HG02610 (cell line): ENCODE measurements around the gene RNF220.

ENCODE experiments used
- ATAC-seq: cut with Tn5 transposase; IDR thresholded peaks from one replicate; pipeline ENCODE4 v1.9.1; 2021; ENCODE audit warnings: mild to moderate bottlenecking, moderate library complexity; ENCODE audit not compliant: unreplicated experiment

Gene RNF220

DNA sequence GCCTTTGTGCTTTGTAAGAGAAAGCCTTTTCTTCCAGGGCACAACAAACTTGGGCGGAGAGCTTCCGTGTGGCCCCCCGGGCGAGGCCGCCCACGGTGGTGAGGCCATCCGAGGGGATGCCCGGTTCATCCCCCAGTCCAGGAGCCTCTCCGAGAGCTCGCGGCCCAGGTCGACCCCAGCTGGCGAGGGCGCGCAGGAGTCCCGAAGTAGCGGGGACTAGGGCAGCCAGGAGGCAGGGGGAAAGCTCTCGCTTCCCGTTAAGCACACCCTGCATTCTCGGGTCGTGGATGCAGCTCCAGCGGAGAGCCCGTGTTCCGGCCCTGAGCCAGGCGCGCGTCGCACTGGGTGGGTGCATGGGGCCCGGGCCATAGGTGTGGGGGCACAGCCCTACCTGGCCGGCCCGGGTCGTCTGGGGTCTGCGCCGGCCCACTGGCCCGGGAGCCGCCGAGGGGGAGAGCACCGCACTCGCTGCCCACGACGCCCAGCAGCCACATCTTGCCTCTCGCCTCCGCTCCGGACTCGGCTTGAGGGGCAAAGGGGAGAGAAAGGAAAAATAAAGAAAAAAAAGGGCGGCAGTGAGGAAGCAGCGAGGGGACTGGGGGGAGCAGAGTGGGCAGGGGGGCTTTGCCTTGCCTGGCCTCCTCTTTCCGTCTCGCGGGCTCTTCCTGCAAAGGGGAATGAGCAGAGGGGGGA is 1.8 kb downstream of the RNF220 start:
- ATAC-seq = no peak

DNA sequence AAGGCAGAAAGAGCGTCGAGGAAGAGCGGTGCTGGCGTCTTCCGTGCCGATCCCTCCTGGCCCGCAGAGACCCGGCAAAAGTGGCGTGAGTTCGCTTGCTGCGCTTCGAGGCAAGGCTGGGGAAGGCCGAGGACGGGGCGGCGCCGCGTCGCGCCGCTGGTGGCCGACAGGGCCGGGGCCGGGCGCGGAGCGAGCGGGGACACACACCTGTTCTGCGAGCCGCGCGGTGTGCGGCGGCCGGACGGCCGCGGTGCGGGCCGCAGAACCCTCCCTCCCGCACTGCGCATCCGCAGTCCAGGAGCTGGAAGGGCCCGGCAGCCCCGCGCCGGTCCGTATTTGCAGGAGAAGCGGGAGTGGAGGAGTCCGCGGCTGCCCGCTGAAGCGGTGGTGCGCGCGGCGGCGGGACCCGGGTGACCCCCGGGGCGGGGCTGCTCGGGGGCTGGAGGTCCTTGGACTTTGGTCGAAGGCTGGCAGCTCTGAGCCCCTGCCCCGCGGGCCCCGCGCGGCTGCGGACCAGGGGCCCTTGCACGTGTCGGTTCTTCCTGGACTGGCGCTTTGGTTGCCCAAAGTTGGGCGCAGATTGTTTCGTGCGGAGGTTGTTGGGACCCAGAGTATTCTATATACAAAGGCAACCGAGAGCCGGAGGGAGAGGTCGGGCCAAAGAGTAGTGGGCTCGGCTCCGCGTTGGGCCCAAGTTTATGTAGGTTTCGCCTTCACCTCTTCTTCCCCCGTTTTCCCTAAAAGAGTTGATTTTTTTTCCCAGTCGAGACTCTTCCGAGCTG is 2.6 kb downstream of the RNF220 start:
- no peak for ATAC-seq

DNA sequence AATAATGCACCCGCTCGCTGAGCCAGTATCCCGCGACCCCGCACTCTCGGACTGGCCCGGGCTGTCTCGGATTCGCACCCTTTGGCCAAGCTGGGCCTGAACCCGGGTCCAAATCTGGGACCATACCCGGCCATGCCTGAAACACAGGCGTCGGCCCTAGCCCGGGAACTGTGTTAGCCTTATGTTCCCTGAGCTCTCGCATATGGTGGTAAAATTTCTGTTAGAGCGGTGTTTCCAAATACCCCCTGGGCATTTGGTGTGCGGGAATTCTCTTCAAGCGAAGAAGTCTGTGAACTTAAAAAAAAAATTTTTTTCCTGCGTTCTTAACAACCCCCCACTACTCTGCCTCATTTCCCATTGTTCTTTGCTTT is 3.1 kb downstream of the RNF220 start:
- ATAC-seq = no peak

DNA sequence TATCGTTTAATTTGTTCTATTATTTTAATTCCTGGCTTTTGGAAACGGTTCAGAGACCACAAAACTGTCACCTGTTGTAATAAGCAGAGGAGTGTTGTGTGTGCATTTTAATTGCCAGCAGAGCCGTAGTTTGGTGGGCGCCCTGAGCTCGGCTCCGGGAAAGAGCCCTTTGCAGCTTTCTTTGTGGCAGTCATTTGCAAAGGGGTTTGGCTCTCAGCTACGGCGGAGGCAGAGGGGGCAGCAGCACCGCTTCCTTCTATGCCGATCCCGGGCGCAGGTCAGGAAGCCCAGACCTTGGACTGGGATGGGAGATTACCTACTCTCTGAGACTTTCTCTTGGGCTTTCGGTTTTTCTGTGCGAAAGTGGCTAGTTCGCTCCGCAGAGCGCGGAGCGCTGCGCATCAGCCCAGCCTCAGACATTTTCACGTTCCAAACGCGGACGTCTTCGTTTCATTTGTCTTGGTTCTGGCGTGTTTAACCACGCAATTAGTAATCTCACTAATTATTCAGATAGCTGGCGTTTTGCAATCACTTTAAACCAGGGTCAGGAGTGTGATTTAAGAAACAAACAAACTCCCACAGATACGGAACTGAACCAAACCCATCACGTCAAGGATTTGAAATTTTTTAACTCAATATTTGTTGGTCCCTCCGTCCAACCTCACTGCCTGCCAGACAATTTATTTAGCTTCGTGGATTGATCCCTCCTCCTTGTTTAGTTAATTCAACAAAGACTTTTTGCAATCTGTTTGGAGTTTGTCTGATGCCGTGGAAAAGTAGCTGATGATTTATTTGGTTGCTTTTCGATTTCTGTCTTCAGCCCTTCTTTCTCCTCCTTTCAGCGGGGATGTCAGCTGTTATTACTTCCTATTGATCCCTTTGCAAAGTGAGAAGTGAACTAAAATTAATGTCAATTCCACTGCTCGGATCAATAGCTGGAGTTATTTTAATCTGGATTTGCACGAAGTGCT is 3.9 kb downstream of the RNF220 start:
- ATAC-seq = no peak

DNA sequence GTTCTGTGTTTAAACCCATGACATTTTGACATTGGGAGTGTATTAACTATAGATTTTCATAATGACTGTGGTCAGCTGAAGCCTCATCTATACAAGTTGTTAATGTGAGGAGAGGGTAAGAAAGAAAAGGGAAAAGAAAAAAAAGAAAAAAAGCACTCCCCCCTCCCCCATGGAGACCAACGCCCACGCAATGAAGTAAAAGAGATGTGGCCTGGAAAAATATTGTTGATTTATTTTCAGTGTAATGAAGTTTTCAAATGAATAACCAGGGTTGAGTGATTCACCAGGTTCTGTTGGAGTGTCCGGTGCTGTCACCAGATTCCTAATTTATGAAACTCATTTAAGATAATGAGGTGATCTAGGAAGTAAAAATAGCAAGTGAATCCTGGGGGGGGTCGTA is 4.7 kb downstream of the RNF220 start:
- no peak for ATAC-seq

DNA sequence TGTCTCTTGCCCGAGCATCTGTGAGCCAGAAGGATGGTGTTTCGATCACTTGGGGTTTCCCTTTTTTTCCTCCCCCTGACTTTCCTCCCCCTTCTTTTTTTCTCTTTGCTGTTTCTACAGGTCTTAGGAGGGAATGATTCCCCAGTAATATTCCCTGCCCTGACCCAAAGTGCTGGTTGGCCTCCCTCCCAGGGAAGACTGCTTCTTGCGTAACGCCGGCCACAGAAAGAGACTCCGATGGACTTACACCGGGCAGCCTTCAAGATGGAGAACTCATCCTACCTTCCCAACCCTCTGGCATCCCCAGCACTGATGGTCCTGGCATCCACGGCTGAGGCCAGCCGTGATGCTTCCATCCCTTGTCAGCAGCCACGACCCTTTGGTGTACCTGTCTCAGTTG is 6.8 kb downstream of the RNF220 start:
- ATAC-seq = no peak

DNA sequence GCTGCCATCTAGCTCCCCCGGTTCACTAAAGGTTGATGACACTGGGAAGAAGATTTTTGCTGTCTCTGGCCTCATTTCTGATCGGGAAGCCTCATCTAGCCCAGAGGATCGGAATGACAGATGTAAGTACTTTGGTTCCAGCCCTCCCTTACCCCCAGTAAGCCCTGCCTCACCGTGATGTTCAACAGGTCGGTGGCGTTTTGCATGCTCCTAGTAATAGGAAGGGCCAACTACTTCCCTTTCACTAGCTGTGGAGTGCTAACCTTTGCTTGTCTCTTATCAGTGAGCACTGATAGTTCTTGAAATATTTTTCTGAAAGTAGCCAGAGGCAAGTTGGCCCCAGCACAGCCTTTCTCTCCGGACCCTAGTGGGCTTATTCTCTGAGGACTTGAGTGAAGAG is 7.5 kb downstream of the RNF220 start:
- ATAC-seq = no peak

DNA sequence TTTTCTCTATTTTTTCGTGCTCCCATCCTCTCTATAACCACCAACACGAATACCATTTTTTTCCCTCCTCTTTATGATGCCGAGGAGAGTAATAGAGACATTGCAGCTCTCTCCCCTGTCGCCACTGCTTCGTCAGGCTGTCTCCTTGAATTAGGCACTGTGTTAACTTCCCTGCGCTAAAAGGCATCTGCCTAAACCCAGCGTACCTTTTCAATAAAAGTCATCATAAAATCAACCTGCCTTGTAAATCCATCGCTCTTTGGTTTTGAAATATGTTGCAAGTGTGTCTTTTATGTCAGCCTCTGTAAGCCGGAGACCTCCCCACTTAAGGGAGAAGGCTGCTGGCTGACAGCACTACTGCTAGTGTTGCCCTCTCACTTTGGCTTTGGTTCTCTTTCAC is 8.7 kb downstream of the RNF220 start:
- no peak for ATAC-seq

DNA sequence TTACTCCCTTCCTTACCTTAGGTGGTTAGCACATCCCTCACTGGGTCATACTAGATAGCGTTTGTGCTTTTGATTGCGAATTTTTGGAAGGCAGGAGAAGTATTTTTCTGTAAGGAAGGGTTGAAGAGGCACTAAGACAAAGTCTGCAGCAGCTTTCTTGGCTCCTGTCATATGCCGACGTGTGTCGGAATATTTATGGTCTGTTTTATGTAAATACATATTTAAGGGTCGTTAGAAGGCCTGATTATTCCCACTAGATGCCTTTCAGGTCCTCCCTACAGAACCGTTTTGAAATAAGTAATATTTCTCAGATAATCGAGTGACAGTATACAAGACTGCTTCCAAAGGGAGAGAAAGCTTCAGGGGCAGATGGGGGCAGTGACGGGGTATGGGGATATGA is 10.0 kb downstream of the RNF220 start:
- no peak for ATAC-seq

DNA sequence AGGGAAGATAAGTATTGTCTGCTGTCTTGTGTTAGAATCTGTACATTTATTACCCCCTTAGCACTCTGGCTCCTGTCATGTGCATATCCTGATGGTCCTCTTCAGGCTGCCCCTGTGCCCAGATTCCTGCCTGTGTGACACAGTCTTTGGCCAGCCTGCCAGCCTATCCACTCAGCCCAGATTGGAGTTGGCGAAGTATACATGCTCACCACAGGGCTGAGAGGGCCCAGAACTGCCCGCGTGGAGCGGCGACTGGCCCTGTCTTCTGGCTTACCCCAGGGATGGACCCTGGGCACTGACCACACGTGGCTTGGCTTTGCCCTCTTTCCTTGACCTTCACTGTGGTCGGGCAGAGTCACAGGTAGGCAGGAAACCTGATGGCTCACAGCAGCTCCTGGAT is 11.4 kb downstream of the RNF220 start:
- no peak for ATAC-seq

DNA sequence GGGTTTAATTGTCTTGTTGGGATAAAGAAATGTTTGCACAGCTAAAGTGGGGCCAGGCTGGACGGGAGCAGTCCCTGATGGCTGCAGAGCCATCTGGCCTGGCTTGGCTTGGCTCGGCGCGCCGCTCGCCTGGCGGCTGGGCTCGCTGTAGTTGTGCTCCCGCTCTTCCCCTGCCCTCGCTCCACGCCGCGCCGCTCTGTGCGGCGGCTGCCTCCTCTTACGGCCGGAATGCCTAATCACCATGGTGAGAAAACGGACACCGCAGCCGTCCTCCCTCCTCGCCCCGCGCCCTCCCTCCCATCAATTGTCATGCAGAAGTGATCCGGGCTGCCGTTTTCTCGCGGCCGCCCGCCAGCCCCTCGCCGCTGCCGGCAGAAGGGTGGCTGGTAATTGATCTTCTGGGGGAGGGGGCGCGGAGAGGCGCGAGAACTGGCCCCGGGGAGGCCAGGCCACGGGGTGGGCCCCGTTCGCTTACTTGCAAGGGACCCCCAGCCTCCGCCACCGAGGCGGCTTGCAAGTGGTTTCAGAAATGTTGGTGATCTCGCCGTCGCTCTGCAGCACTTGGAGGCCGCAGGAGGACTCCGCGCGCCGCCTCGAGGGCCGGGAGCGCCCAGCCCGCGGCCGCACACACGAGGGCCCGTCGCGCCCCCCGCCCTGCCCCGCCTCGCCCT is 12.4 kb downstream of the RNF220 start:
- no peak for ATAC-seq

DNA sequence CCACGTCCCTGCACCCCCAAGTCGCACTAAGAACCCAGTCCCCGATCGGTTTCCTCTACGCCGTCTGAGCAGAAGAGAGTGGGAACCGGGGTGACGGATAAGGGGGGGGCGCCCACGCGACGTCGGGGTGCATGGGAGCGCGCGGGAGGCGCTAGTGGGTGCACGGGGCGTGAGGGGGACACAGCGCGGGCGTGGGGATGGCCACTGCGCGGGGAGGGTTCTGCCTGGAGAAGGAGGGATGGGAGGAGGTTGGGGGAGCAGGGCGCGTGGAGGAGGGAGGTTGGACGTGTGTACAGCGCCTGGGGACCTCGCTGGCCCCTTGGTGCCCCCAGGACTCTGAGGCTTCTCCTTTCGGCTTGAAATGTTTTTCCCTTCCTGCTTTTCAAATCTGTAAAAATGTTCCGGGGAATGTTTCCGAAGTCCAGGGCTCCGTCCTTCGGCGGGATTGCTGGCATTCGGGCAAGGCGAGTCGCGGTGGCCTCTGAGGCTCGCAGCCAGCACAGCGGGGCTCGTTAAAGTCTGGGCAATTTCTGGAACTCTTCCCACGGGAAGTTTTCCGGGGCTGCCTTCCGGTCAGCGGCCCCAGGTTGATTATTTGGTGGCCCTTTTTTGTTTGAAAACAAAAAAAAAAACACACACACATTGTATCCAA is 13.1 kb downstream of the RNF220 start:
- ATAC-seq = no peak

DNA sequence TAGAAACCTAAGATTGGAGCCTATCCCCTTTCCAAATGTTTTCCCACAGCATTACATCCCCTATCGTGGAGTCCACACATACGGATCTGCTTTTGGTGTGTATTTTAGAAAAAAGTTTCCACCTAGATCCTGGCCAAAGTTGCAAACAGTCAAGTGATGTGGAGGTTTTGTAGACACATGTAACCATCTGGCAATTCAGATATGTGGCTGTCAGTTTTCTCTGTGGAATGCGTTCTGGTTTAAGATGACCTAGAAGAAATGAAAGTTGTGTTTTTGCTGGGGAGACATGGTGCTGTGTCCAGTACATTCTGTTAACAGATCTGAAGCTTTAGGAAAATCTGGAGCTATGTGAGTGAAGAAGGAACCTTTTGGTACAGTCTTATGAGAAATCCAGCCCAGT is 14.8 kb downstream of the RNF220 start:
- no peak for ATAC-seq

DNA sequence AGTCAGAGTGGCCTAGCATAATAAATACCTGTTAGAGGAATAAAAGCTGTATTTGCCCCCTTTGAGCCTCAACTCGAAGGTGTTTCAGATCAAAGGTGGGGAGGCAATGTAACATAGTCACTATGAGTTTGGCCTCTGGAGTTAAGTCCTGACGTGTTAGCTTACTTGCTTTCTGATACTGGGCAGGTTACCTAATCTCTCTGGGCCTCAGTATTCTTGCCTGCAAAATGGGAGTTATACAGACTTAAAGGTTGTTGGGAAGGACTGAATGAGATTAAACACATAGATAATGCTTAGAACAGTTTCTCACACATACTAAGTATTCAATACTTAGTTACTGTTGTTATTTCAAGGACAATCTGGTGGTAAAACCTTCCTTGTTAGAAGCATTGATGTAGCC is 15.5 kb downstream of the RNF220 start:
- no peak for ATAC-seq

DNA sequence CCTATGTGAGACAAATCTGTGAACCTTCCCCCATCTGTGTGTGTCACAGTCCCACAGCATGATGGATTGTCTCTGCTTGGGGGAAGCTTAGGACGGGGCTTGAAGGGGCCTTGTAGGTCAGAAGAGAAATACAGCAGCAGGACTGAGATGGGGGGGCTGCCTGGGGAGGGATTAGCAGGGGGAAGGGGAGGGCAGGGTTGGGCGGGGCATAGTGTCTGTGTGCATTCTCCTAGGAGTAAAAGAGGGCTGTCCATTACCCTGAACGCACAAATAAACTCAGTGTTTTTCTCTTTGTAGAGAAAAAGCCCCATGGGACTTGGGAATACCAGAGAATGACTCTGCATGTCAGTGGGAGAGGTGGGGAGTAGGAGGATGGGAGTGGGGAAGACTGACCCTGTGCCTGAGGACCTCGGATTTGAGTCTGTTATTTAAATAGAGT is 16.4 kb downstream of the RNF220 start:
- ATAC-seq = no peak

DNA sequence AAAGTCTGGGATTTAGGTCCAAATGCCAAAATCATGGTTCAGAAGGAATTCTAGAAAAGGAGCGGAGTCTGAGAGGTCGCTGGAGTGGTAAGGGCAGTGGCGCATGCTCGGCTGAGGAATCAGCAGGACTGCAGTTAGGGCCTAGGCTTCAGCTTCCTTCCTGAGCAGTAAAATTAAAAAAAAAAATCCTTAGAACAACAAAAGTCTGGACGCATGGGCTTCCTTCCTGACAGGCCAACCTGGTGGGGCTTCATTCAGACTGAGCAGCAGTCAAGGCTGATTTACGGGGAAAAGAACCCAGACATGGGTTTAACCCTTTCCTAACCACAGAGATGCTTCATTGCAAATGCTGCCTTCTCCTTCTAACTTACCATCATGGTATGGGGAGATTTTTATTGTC is 17.1 kb downstream of the RNF220 start:
- no peak for ATAC-seq

DNA sequence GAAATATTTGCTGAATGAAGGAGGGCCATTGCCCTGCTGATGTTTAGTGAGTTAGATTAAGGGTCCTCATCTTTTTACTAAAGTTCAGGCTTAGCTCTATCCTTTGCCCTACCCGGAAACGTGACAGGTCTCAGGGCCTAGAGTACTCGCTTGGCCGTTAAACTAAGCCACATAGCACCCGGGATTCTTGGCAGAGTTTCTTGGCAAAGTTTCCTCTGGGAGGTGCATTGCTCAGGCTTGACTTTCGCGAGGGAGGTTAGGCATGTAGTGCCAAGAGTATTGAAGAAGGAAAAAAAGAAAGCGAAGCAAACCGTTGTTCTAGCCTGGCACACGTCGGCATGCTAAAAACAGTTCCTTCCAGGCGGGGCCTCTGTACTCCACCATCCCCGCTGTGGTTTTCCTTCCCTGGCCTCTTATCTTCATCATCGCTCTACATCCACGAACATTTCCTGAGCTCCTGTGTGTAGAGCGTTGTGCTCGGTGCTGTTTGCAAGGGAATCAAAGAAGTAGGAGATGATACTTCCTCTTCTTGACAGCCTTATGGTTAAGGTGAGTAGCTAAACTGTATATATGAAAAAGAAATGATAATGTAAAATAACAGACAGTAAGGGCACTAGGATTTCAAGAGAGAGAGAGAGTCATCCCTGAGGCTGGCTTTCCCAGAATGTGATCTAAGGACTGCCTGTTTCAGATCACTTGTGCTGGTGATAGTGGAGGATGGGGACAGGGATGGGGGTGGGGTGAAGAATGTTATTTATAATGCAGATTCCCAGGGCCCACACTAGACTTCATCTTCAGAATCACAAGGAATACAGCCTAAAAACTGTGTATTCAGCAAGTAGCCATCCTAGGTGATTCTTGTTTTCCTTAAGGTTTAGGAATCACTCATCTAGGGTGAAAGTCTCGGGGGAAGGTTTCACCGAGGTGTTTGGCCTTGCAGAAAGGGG is 18.8 kb downstream of the RNF220 start:
- ATAC-seq = no peak

DNA sequence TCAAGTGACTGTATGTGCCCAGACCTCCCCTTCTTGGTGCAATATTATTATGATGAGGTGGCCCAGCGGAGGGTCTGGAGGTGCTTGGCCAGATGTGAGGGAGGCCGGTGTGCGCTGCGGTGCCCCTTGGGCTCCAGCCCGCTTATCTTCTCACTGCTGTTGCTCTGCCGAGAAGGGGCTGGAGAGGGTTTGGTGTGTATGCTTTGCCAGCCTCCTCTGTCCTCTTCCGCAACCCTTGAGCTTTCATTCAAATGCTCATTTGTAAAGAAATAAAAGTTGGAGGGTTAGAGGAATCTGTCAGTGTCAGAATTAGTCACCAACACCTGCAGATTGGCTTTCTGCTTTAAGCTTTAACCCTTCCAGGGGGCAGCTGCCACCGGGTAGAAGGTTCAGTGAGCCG is 19.7 kb downstream of the RNF220 start:
- ATAC-seq = no peak

DNA sequence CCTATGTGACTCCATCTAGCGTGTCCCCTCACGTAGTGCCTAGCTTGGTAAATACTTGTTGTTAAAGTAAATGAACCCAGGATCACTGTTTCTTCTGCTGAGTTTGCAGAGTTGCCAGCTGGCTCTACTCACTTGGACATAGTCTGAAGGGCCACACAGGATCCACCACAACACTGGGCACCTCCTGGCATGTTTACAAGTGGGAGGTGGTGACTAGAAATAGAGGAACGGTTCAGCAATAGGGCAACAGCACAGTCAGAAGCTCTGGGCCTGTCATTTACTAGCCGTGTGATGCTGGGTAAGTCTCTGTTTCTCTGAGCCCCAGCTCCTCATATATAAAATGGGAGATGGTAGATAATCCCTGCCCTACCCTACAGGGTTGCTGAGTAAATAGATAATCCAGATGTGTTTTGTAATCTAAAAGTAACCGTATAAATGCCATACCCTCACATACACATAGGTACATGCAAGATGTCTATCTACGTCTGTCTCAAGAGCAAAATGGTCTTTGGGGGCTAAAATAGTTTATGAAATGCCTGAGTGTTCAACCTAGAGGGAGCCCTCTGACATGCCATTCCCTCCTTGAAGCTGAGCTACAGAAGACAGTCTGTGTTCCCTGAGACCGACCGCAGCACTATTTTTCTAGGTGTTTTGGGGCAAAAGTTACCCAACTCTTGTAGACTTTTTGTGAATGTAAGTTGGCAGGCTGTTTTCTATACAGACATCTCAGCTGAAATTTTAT is 20.5 kb downstream of the RNF220 start:
- no peak for ATAC-seq
